ENCODE data around the gene PCGF1.
A peak's percentile ranks its signal among the peaks of the same experiment; 100 is the strongest.

PCGF1 gene

GRCh38 chr2:74504591-74504990 lies 2.9 kb downstream of the PCGF1 start:
- H3K4me1 ChIP-seq (ENCODE audit: control insufficient read depth in 2 of 2, insufficient read depth in 2 of 2, low read length in 2 of 2) = peaks cover 34 to 40% of the 10 kb centered on the region in 2 donors
- peaks cover 7 to 12% of the 10 kb centered on the region in 2 donors for H3K36me3 ChIP-seq (ENCODE audit: control insufficient read depth in 2 of 2, insufficient read depth in 2 of 2, low read length in 2 of 2)
- H3K27me3 ChIP-seq (ENCODE audit: control insufficient read depth in 2 of 2, insufficient read depth in 2 of 2, low read length in 2 of 2) = peaks cover 8 to 9% of the 10 kb centered on the region in 2 donors
- H3K27ac ChIP-seq (ENCODE audit: low read depth in 2 of 2, low read length in 2 of 2) = no peak overlapping the region
- H3K9ac ChIP-seq (ENCODE audit: low read depth in 1 of 2, low read length in 2 of 2) = no peak overlapping the region
- no peak overlapping the region for H3K4me3 ChIP-seq (ENCODE audit: low read length in 2 of 2)
- H3K9me3 ChIP-seq (ENCODE audit: control insufficient read depth in 2 of 2, low read length in 2 of 2) = no peaks in the 10 kb centered on the region

- peaks cover 7 to 12% of the 10 kb centered on the region in 2 donors for H3K36me3 ChIP-seq (ENCODE audit: control insufficient read depth in 2 of 2, insufficient read depth in 2 of 2, low read length in 2 of 2)
- no peaks in the 10 kb centered on the region for H3K9me3 ChIP-seq (ENCODE audit: control insufficient read depth in 2 of 2, low read length in 2 of 2)
- peaks cover 41 to 48% of the 10 kb centered on the region in 2 donors for H3K4me1 ChIP-seq (ENCODE audit: control insufficient read depth in 2 of 2, insufficient read depth in 2 of 2, low read length in 2 of 2)
- peaks cover 10 to 15% of the 10 kb centered on the region in 2 donors for H3K27me3 ChIP-seq (ENCODE audit: control insufficient read depth in 2 of 2, insufficient read depth in 2 of 2, low read length in 2 of 2)
- H3K4me3 ChIP-seq (ENCODE audit: low read length in 2 of 2) = peak overlapping the region; percentile 85 to 90
- H3K27ac ChIP-seq (ENCODE audit: low read depth in 2 of 2, low read length in 2 of 2) = peak overlapping the region; percentile 86 to 91
- H3K9ac ChIP-seq (ENCODE audit: low read depth in 1 of 2, low read length in 2 of 2) = peak overlapping the region; percentile 92 to 94
Observed at GRCh38 chr2:74503506-74504475, 3.7 kb downstream of the PCGF1 start.

GRCh38 chr2:74502720-74503505 lies 4.6 kb downstream of the PCGF1 start:
- Histone ChIP-seq H3K9ac (ENCODE audit: low read depth in 1 of 2, low read length in 2 of 2) (peak overlapping the region; percentile 92 to 94), H3K9me3 (ENCODE audit: control insufficient read depth in 2 of 2, low read length in 2 of 2) (no peaks in the 10 kb centered on the region), H3K36me3 (ENCODE audit: control insufficient read depth in 2 of 2, insufficient read depth in 2 of 2, low read length in 2 of 2) (peaks cover 7 to 12% of the 10 kb centered on the region in 2 donors), H3K27me3 (ENCODE audit: control insufficient read depth in 2 of 2, insufficient read depth in 2 of 2, low read length in 2 of 2) (peaks cover 14 to 24% of the 10 kb centered on the region in 2 donors), H3K4me1 (ENCODE audit: control insufficient read depth in 2 of 2, insufficient read depth in 2 of 2, low read length in 2 of 2) (peaks cover 49 to 51% of the 10 kb centered on the region in 2 donors), H3K27ac (ENCODE audit: low read depth in 2 of 2, low read length in 2 of 2) (peak overlapping the region; percentile 86 to 91), H3K4me3 (ENCODE audit: low read length in 2 of 2) (peak overlapping the region; percentile 85 to 90)

- Histone ChIP-seq H3K9ac (ENCODE audit: low read depth in 1 of 2, low read length in 2 of 2) (peak overlapping the region; percentile 92 to 94), H3K4me1 (ENCODE audit: control insufficient read depth in 2 of 2, insufficient read depth in 2 of 2, low read length in 2 of 2) (peaks cover 54% of the 10 kb centered on the region in 2 donors), H3K27ac (ENCODE audit: low read depth in 2 of 2, low read length in 2 of 2) (peak overlapping the region; percentile 86 to 91), H3K27me3 (ENCODE audit: control insufficient read depth in 2 of 2, insufficient read depth in 2 of 2, low read length in 2 of 2) (peaks cover 14 to 31% of the 10 kb centered on the region in 2 donors), H3K4me3 (ENCODE audit: low read length in 2 of 2) (peak overlapping the region; percentile 85 to 90), H3K36me3 (ENCODE audit: control insufficient read depth in 2 of 2, insufficient read depth in 2 of 2, low read length in 2 of 2) (peaks cover 7 to 12% of the 10 kb centered on the region in 2 donors), H3K9me3 (ENCODE audit: control insufficient read depth in 2 of 2, low read length in 2 of 2) (no peaks in the 10 kb centered on the region)
Observed at GRCh38 chr2:74502147-74502719, 5.3 kb downstream of the PCGF1 start.

GRCh38 chr2:74501335-74502071 lies 6.0 kb downstream of the PCGF1 start:
- Histone ChIP-seq H3K27ac (ENCODE audit: low read depth in 2 of 2, low read length in 2 of 2) (no peak overlapping the region), H3K36me3 (ENCODE audit: control insufficient read depth in 2 of 2, insufficient read depth in 2 of 2, low read length in 2 of 2) (peaks cover 7 to 12% of the 10 kb centered on the region in 2 donors), H3K4me3 (ENCODE audit: low read length in 2 of 2) (peak overlapping the region; percentile 85 to 90), H3K27me3 (ENCODE audit: control insufficient read depth in 2 of 2, insufficient read depth in 2 of 2, low read length in 2 of 2) (peaks cover 14 to 34% of the 10 kb centered on the region in 2 donors), H3K9ac (ENCODE audit: low read depth in 1 of 2, low read length in 2 of 2) (no peak overlapping the region), H3K9me3 (ENCODE audit: control insufficient read depth in 2 of 2, low read length in 2 of 2) (no peaks in the 10 kb centered on the region), H3K4me1 (ENCODE audit: control insufficient read depth in 2 of 2, insufficient read depth in 2 of 2, low read length in 2 of 2) (peaks cover 47 to 49% of the 10 kb centered on the region in 2 donors)

- Histone ChIP-seq H3K4me1 (ENCODE audit: control insufficient read depth in 2 of 2, insufficient read depth in 2 of 2, low read length in 2 of 2) (peaks cover 40 to 42% of the 10 kb centered on the region in 2 donors), H3K4me3 (ENCODE audit: low read length in 2 of 2) (no peak overlapping the region), H3K9me3 (ENCODE audit: control insufficient read depth in 2 of 2, low read length in 2 of 2) (no peaks in the 10 kb centered on the region), H3K27ac (ENCODE audit: low read depth in 2 of 2, low read length in 2 of 2) (no peak overlapping the region), H3K9ac (ENCODE audit: low read depth in 1 of 2, low read length in 2 of 2) (no peak overlapping the region), H3K27me3 (ENCODE audit: control insufficient read depth in 2 of 2, insufficient read depth in 2 of 2, low read length in 2 of 2) (peaks cover 14 to 34% of the 10 kb centered on the region in 2 donors), H3K36me3 (ENCODE audit: control insufficient read depth in 2 of 2, insufficient read depth in 2 of 2, low read length in 2 of 2) (peaks cover 3 to 6% of the 10 kb centered on the region in 2 donors)
Observed at GRCh38 chr2:74500578-74500946, 6.9 kb downstream of the PCGF1 start.

- peaks cover 0 to 1% of the 10 kb centered on the region in 2 donors for H3K36me3 ChIP-seq (ENCODE audit: control insufficient read depth in 2 of 2, insufficient read depth in 2 of 2, low read length in 2 of 2)
- peaks cover 14 to 34% of the 10 kb centered on the region in 2 donors for H3K27me3 ChIP-seq (ENCODE audit: control insufficient read depth in 2 of 2, insufficient read depth in 2 of 2, low read length in 2 of 2)
- H3K9ac ChIP-seq (ENCODE audit: low read depth in 1 of 2, low read length in 2 of 2) = no peak overlapping the region
- peaks cover 35 to 41% of the 10 kb centered on the region in 2 donors for H3K4me1 ChIP-seq (ENCODE audit: control insufficient read depth in 2 of 2, insufficient read depth in 2 of 2, low read length in 2 of 2)
- H3K27ac ChIP-seq (ENCODE audit: low read depth in 2 of 2, low read length in 2 of 2) = no peak overlapping the region
- no peaks in the 10 kb centered on the region for H3K9me3 ChIP-seq (ENCODE audit: control insufficient read depth in 2 of 2, low read length in 2 of 2)
- no peak overlapping the region for H3K4me3 ChIP-seq (ENCODE audit: low read length in 2 of 2)
Observed at GRCh38 chr2:74499940-74500577, 7.4 kb downstream of the PCGF1 start.

- Histone ChIP-seq H3K36me3 (ENCODE audit: control insufficient read depth in 2 of 2, insufficient read depth in 2 of 2, low read length in 2 of 2) (no peaks in the 10 kb centered on the region), H3K4me3 (ENCODE audit: low read length in 2 of 2) (peak within 1 kb of the TSS; percentile 63 to 73), H3K9ac (ENCODE audit: low read depth in 1 of 2, low read length in 2 of 2) (peak within 1 kb of the TSS in 1 of 2 donors; percentile 33), H3K9me3 (ENCODE audit: control insufficient read depth in 2 of 2, low read length in 2 of 2) (no peaks in the 10 kb centered on the region), H3K27ac (ENCODE audit: low read depth in 2 of 2, low read length in 2 of 2) (no peak within 1 kb of the TSS), H3K4me1 (ENCODE audit: control insufficient read depth in 2 of 2, insufficient read depth in 2 of 2, low read length in 2 of 2) (peaks cover 35 to 41% of the 10 kb centered on the region in 2 donors), H3K27me3 (ENCODE audit: control insufficient read depth in 2 of 2, insufficient read depth in 2 of 2, low read length in 2 of 2) (peaks cover 14 to 34% of the 10 kb centered on the region in 2 donors)
Observed at GRCh38 chr2:74499267-74499939, 8.1 kb downstream of the PCGF1 start, which contains the start of gene LBX2. Gene LBX2, minus strand, starts transcription at chr2:74499603. Its CDS starts 66 bp downstream, at chr2:74499537.

Measured in mucosa of rectum (tissue), 2 donors.